MM.1S (cell line): Measurements from ENCODE around the gene APLP2.
"Not testable (repeated sequence)": the region's sequence is repeated elsewhere in the genome, so short reads cannot be mapped to it uniquely, and the experiment has no call there.

Source experiments
- CTCF ChIP-seq: fragments of 300-600 bp; sonication (generic); IDR thresholded peaks from 2 replicates; pipeline ENCODE4 v1.5.1; 2016; ENCODE audit warnings: antibody characterized with exemption, low read length, mixed read lengths
- EZH2 ChIP-seq: fragments of 300-600 bp; sonication (generic); optimal IDR thresholded peaks from 2 replicates; pipeline ENCODE3; 2017; ENCODE audit warnings: low read depth, mild to moderate bottlenecking, antibody characterized with exemption, low read length, mixed read lengths
- EZH2phosphoT487 ChIP-seq: fragments of 300-600 bp; sonication (generic); IDR thresholded peaks from 2 replicates; pipeline ENCODE4 v1.6.1; 2018; ENCODE audit warnings: antibody characterized with exemption, low read length

- not testable (repeated sequence) for TF ChIP-seq CTCF, EZH2, EZH2phosphoT487
These were observed 102.3 kb downstream of the APLP2 start for GRCh38 chr11:130172001-130172400.
